Stomach (tissue), 9 donors: ENCODE measurements around the gene CHST6. TPM values are rescaled to one million over a fixed set of nuclear protein-coding genes. Genes with fewer than 3 reads are reported as not detected.

Experiments used
- DNase-seq, 2 donors: peaks; one replicate each; pipeline versions ENCODE4 v3.0.0 to v3.0.0-alpha.2; 2013 to 2019
- H3K27ac ChIP-seq, 5 donors: fragments of 200-600 bp in 4 of 5; sonication (generic) in 4 of 5; one replicate each; pipeline ENCODE4 v1.5.1; 2013 to 2019; ENCODE audit warnings: mild to moderate bottlenecking in 1 of 5, moderate library complexity in 1 of 5
- H3K27me3 ChIP-seq, 3 donors: fragments of 200-600 bp; sonication (generic); one replicate each; pipeline ENCODE4 v1.5.1; 2017 to 2019; ENCODE audit warnings: mixed run types in 1 of 3
- H3K36me3 ChIP-seq, 4 donors: fragments of 200-600 bp; sonication (generic); 1 replicate in 3 of 4; 2 replicates in 1 of 4; pipeline ENCODE4 v1.5.1; 2016 to 2019
- H3K4me1 ChIP-seq, 4 donors: fragments of 200-600 bp; sonication (generic); one replicate each; pipeline ENCODE4 v1.5.1; 2016 to 2019
- H3K4me3 ChIP-seq, 4 donors: fragments of 200-600 bp; sonication (generic) in 3 of 4; one replicate each; pipeline ENCODE4 v1.5.1; 2016 to 2019; ENCODE audit warnings: mild to moderate bottlenecking in 1 of 4
- H3K9me3 ChIP-seq, 4 donors: fragments of 200-600 bp; sonication (generic); one replicate each; pipeline ENCODE4 v1.5.1; 2016 to 2019
- EP300 ChIP-seq: sonication (generic); formaldehyde crosslinking; IDR thresholded peaks from one replicate; pipeline ENCODE4 v1.6.1; 2017; ENCODE audit warnings: antibody characterized with exemption
- POLR2A ChIP-seq, 4 donors: fragments of 450-650 bp; IDR thresholded peaks; one replicate each; pipeline ENCODE4 v1.6.1; 2016; ENCODE audit warnings: antibody characterized with exemption in 4 of 4, control low read depth in 2 of 4, mild to moderate bottlenecking in 1 of 4, moderate library complexity in 1 of 4
- POLR2AphosphoS5 ChIP-seq, 3 donors: sonication (generic); formaldehyde crosslinking; IDR thresholded peaks; one replicate each; pipeline ENCODE4 v1.6.1; 2016; ENCODE audit warnings: antibody characterized with exemption in 3 of 3
- WGBS, 5 donors: extraction: QIAGEN DNeasy Blood & Tissue Kit in 3 of 5; methylation state at CpG; one replicate each; pipeline versions ENCODE4 v1.1.5 to v1.1.7; 2013 to 2018; 5-methylcytosine and 5-hydroxymethylcytosine counted together
- intact Hi-C: fragments of 100-400 bp; cut with DNase I; formaldehyde crosslinking; loops from one replicate; pipeline ENCODE4 v1.15.1; 2023; ENCODE audit warnings: low total_unique reads
- polyA plus RNA-seq, 3 donors: library from polyadenylated mRNA; stranded (reverse); fragments of 200-250 nt; gene quantifications; one replicate each; pipeline ENCODE4 v1.2.3, GENCODE V29; 2013
- total RNA-seq, 5 donors: library from RNA; depleted of rRNA; stranded (reverse); fragments of >200 nt; gene quantifications; one replicate each; pipeline versions ENCODE4 v1.1.0 to v1.2.3, GENCODE V29; 2014 to 2016
- TF ChIP-seq, protein P1 (sequence below), 7 experiments: fragments of 450-650 bp in 4 of 7; fragments of 200-600 bp in 3 of 7; sonication (generic) in 3 of 7; IDR thresholded peaks; one replicate each; pipeline ENCODE4 v1.5.1; 2016 to 2019; ENCODE audit warnings: antibody characterized with exemption in 7 of 7, control low read depth in 2 of 7, mild to moderate bottlenecking in 1 of 7
- donor health status: healthy with polysubstance abuse.
- donor health status: Bipolar disorder and iron deficiency.
- donor health status: healthy.

Gene CHST6
- total and polyA plus RNA-seq, 8 donors: 0.23 to 0.73 (median 0.29) TPM; not detected in 5

- 87 to 94% (median 91%) methylated on average over 2 of the region's 2 CpGs; no CpG with 5 or more reads in 1 of the 5 donors for WGBS, 5 donors
- no peaks in the 10 kb centered on the region for H3K27me3 ChIP-seq
- intact Hi-C loops: loop anchor here (5.0 to 10.0 kb wide), 2 partner anchors 139 to 292 kb away; no protein-coding TSS in a partner anchor
Observed at GRCh38 chr16:75475420-75475847, 19.8 kb downstream of the CHST6 start.

GRCh38 chr16:75472908-75473877, 22.0 kb downstream of the CHST6 start:
- DNase-seq: no peak
- no peaks in the 10 kb centered on the region for H3K4me1 ChIP-seq
- intact Hi-C loops: loop anchor here (5.0 to 10.0 kb wide), 2 partner anchors 99 to 142 kb away; no protein-coding TSS in a partner anchor
- no peak overlapping the region for H3K27ac ChIP-seq
- no peaks in the 10 kb centered on the region for H3K27me3 ChIP-seq
- H3K9me3 ChIP-seq: no peaks in the 10 kb centered on the region
- TF ChIP-seq, protein P1, sequence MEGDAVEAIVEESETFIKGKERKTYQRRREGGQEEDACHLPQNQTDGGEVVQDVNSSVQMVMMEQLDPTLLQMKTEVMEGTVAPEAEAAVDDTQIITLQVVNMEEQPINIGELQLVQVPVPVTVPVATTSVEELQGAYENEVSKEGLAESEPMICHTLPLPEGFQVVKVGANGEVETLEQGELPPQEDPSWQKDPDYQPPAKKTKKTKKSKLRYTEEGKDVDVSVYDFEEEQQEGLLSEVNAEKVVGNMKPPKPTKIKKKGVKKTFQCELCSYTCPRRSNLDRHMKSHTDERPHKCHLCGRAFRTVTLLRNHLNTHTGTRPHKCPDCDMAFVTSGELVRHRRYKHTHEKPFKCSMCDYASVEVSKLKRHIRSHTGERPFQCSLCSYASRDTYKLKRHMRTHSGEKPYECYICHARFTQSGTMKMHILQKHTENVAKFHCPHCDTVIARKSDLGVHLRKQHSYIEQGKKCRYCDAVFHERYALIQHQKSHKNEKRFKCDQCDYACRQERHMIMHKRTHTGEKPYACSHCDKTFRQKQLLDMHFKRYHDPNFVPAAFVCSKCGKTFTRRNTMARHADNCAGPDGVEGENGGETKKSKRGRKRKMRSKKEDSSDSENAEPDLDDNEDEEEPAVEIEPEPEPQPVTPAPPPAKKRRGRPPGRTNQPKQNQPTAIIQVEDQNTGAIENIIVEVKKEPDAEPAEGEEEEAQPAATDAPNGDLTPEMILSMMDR (IDR thresholded peaks at IDR 0.05): no peak
- TF ChIP-seq POLR2A (IDR thresholded peaks at IDR 0.05) (no peak), POLR2AphosphoS5 (IDR thresholded peaks at IDR 0.05) (no peak), EP300 (no peak)
- H3K36me3 ChIP-seq: no peaks in the 10 kb centered on the region
- 92 to 98% (median 94%) methylated on average over 17 of the region's 17 CpGs for WGBS, 5 donors
- no peak overlapping the region for H3K4me3 ChIP-seq

More at GRCh38 chr16:75475420-75475847, 19.8 kb downstream of the CHST6 start:
- Histone ChIP-seq H3K9me3 (no peaks in the 10 kb centered on the region), H3K36me3 (no peaks in the 10 kb centered on the region), H3K27ac (no peak overlapping the region), H3K4me1 (no peaks in the 10 kb centered on the region), H3K4me3 (no peak overlapping the region)
- DNase-seq: no peak
- TF ChIP-seq, protein P1 (IDR thresholded peaks at IDR 0.05): no peak
- TF ChIP-seq POLR2A (IDR thresholded peaks at IDR 0.05): no peak
- TF ChIP-seq EP300: no peak
- TF ChIP-seq POLR2AphosphoS5 (IDR thresholded peaks at IDR 0.05): no peak

DNA sequence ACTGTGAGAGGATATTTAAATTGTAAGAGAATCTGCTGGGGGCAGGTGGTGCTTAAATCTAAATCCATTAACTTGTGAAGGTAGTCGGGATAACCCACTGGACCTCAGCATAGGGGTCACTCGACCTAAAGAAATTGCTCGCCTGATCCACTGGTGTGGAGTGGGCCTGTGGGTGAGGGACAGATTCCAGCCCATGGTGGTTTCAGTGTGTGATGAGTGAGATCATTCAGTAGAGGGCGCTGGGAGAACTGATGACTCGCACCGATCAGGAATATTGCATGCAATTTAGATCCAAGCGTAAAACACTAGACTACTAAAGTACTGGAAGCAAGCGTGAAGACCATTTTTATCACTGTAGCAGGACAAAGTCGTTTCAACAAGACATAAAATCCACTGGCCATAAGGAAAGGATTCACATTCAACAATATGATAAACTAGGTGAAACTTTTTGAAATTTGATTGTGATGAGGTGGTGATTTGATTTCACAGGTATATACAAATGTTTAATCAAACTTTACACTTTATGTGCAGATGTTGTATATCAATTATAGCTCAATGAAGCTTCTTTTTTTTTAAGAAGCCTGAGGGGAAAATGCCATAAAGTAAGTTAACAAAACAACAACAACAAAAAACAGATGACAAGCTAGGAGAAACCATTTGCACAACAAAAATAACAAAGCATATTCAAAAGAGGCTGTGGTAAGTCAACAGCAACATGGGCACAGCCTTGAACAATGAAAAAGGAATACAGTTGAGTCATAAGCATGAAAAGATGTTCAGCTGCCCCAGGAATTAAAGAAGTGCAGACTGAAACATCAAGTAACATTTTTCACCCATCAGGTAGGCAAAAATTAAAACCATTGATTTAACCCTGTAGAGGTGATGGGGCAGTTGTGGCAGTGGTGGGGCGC, 23.3 kb downstream of the CHST6 start:
- Histone ChIP-seq H3K4me1 (no peaks in the 10 kb centered on the region), H3K9me3 (no peaks in the 10 kb centered on the region), H3K4me3 (no peak overlapping the region), H3K36me3 (no peaks in the 10 kb centered on the region), H3K27me3 (no peaks in the 10 kb centered on the region), H3K27ac (no peak overlapping the region)
- DNase-seq: peak; percentile 59 to 85
- intact Hi-C loops: loop anchor here (5.0 to 10.0 kb wide), 2 partner anchors 100 to 143 kb away; no protein-coding TSS in a partner anchor
- 12 to 17% (median 14%) methylated on average over 9 to 10 of the region's 10 CpGs for WGBS, 5 donors
- TF ChIP-seq, protein P1 (IDR thresholded peaks at IDR 0.05): peak in 5 of 7 experiments; percentile 61 to 76 (median 68)
- TF ChIP-seq POLR2A (IDR thresholded peaks at IDR 0.05): no peak
- TF ChIP-seq POLR2AphosphoS5 (IDR thresholded peaks at IDR 0.05): peak in 1 of 3 donors; percentile 40

GRCh38 chr16:75466760-75467159, 28.5 kb downstream of the CHST6 start:
- TF ChIP-seq POLR2A (IDR thresholded peaks at IDR 0.05): no peak
- TF ChIP-seq, protein P1 (IDR thresholded peaks at IDR 0.05): no peak
- TF ChIP-seq POLR2AphosphoS5 (IDR thresholded peaks at IDR 0.05): no peak
- intact Hi-C loops: no loop called here
- no peaks in the 10 kb centered on the region for H3K36me3 ChIP-seq
- H3K4me3 ChIP-seq: no peak overlapping the region
- no peaks in the 10 kb centered on the region for H3K27me3 ChIP-seq
- DNase-seq: no peak
- H3K27ac ChIP-seq: no peak overlapping the region
- H3K9me3 ChIP-seq: no peaks in the 10 kb centered on the region
- H3K4me1 ChIP-seq: peaks cover 16 to 23% (median 17%) of the 10 kb centered on the region in 4 donors
- 68 to 84% (median 78%) methylated on average over 2 of the region's 2 CpGs for WGBS, 5 donors
